Measurements from ENCODE around the gene DLG2.
"Not testable (repeated sequence)": the region's sequence is repeated elsewhere in the genome, so short reads cannot be mapped to it uniquely, and the experiment has no call there.

Gene DLG2

DNA sequence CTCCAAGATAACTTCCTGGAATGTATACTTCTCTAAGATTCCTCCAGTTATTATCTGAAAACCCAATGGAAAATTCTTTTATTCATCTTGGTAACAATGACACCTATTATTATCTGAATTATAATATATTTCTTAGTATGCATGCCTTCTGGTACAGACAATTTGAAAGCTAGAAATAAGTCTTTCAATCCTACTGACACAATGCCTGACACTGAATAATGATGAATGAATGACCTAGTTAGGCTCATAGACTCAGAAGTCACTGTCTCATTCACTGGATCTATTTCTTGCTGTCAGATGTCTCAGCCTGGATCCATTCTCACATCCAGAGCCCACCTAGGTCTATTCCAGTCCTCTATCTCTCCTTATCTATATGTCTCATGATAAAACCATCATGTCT, 1214.3 kb downstream of the DLG2 start:
- no peak for DNase-seq

DNA sequence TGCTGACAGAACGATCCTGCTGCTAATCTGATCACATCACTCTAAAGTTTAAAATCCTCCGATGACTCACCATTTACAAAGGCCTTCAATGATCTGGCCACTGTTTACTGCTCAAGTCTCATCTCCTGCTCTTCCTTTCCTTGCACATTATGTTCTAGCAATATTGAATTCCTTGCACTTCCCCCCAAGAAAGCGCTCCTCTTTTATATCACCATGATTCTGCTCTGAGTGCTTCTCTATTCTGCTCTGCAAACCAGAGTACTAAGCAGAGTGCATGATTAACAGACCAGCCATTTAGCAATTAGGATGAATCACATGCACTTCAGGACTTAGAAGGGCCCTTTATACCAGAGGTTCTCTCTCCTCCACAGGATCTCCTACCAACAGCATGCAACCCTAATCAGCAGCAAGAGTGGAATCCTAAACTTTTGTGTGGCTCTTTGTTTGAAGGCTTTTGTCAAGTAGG, 1218.2 kb downstream of the DLG2 start:
- DNase-seq: no peak

DNA sequence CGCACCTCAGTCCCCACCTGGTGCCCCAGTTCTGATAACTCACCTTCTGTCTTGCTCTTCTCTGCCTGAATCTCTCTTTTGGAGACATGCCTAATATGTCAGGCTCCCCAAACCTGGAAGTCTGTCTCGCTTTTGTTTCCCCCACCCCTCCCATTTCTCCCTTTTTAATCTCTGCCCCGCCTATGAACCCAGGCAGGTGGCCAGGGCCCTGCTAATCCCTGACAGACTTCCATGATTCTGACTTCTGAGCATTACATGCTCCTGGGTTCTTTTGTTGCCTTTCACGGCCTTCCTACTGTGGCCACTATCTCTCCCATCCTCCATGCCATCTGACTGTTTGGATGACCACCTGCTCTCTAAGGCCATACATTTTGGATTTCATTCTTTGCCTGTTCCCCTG, 1220.1 kb downstream of the DLG2 start:
- DNase-seq: no peak

DNA sequence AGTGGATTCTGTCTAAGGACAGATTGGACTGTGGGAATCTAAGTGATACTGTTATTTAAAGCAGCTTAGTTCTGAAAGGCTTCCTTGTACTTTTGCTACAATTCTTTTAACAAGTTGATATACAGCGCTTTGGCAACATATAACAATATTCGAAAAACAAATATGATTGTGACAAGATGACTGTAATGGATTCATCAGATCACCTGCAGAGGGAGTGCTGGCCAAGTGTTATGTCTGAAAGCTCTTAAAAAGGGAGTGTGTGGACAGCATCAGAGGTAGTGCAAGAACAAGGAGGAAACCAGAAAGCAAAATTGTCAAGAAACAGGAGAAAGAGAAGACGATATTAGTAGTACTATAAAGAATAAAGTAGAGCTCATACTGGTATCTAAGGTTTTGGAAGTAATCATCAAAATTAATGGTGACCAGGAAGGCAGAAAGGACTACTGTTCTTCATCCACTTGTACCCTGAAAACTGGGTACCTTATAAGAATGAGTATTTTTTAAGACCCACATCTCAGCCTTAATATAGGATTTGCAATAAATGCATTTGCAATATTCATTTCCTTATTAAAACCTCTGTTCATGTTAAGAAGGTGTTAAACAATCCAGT, 1229.0 kb downstream of the DLG2 start:
- no peak for DNase-seq

DNA sequence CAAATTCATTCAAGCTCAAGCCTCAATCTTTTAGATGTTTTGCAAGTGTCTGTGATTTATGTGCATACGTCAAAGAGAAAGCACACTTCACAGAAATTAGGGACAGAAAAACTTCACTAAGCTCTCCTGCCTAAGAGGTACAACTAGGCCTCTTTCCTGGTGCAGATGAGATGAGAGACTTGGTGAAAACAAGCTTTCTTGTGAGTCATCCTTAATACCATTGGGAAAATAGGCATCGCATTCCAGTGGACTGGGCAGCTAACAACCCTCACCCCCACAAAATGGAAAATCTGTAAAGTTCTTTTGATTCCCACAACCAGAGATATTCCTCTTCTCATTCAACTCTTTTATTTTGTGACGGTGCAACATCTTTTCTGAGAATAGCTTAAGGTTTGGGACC, 1230.6 kb downstream of the DLG2 start:
- no peak for DNase-seq

DNA sequence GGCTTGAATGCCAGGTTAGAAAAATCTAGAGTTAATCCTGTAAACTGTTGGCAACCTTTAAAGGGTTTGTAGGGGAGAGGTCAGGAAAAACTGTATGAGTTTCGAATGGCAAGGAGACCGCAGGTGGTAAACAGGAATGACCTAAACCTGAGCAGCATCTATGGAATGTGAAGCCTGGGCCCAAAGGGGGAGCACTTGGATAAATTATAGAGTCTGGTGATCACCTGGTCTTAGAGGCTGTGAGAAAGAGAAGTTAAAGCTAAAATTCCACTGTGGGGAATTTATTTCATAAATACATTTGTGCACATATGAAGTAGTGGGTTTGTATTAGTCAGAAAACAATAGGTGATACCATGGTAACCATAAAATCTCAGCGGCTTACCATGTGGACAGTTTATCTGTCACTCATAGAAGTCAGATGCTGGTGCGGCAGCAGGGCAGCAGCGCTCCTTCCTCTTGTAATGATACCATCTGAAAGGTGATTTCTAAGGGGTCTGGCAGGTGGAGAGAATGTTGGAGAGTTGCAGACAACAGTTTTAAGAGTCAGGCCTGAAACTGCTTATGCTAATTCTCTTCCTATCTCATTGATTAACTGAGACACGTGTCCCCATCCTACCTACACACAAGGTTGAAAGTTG, 1236.6 kb downstream of the DLG2 start:
- no peak for DNase-seq

DNA sequence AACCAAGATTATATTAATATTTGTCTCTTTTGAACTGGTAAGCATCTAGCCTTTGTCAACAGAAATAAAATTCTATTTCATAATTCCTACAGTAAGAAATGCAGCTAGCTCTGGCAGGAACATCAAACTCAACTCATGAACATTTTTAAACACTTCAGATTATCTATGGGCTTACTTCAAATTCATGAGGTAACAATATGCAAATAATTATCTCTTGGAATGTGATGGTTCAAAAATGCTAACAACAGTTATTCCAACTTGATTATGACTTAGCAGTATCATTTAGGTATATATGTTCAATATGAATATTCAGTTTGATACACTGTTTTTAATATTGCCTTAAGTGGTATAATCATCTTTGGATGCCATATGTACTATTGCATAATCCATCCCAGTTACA, 1237.4 kb downstream of the DLG2 start:
- no peak for DNase-seq

DNA sequence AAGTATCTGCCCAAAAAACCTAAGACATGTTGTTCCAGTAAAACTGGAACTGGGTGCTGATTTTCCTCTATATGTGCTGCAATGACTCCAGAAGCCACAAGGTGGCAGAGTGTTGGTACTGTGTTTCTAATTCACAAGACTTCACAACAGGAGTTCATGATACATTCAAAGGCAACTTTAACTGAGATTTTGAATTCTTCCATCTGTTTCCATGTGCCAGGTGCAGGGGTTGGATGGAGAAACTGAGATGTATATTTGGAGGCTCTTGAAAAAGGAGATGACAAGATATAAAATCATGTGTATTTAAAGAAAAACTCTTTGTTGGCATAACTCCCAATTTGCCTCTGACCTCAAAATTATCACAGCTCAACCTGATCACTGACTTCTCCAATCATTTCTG, 1242.4 kb downstream of the DLG2 start:
- no peak for DNase-seq

DNA sequence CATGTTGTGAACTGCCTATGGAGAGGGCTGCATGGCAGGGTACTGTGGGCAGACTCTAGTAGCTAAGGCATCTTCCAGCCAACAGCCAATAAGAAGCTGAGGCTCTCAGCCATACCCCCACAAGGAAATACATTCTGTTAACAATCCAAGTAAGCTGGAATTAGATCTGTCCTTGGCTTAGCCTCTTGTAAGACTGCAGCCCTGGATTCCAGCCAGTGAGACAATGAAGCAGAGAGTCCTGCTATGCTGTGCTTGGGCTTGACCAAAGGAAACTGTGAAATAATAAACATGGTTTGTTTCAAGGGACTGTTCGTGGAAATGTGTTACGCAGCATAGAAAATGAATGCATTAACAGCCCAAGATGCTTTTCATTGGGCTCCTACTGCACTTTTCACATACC, 1243.6 kb downstream of the DLG2 start:
- DNase-seq: no peak

DNA sequence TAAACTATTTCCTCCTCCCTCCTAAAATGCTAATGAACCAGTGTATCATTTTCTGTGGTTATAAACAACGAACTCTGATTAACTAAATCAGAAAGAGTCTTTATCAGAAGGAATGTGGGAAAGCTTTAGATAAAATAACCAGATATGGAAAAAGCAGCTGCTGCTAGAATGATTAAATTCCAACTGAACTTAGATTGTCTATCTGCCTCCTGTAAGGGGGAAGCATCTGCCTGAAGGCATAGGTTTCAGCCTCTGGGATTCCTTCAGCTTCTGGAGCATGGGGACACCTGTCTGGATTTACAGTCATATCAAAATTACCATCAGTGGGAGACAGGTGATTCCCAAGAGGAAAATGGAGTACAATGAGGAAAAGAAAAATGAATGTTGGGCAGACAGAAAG, 1245.5 kb downstream of the DLG2 start:
- no peak for DNase-seq

DNA sequence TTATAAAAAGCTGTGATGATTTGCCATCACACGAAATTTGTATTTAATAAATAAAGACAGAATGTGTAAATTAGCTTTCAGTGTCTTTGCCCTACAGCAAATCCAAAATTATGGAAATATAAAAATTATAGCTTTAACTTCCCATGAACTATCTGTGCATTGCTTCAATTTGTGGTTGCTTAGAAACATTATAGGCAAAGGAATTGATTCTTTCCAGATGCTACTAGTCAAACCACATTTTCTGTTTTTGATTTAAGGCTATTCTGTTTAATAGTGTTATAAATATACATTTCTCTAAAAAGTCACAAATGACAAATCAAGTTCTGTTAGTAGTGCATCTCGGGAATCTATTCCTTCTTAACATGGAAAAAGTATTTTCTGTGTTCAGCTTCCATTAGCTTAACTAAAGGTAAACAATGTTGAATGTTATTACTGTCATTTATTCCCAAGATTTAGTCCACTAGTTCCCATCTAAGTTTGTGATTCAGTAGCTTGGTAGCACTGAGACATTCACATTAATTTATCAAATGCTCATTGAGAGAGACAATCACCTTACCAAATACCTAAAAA, 1254.7 kb downstream of the DLG2 start:
- DNase-seq: no peak

DNA sequence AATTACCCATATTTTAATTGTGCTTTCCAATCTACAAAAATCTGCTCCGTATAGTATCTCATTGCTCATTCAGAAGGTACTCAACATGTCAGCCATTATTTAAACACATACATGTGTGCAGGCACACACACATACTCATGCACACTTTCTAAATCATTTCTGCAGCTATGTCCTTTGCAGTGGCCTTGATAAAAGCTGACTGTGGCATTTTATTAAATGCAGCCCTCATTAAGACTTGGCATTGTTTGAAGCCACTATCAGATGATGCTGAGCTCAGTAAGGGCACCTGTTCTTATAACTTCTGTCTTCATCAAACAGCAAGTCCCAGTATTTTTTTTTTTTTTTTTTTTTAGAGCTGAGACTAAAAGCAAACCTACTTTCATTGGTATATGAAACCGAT, 1269.1 kb downstream of the DLG2 start:
- DNase-seq: no peak

DNA sequence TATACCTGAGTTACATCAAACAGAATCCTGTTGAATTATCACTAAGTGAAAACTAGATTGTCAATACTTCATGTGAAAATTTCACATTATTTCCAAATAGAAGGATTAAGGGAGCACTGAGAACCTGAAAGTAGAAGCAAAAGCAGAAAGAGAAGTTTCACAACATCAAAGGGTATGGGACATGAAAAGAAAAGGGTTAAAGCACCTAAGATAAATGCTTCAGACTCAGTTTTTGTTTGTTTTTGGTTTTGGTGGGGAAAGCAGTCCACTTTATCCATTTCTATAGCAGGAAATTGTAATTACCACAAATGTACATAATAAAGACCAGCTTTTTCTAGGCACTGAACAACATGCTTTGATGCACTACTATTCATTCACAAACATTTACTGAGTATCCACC, 1271.2 kb downstream of the DLG2 start:
- DNase-seq: no peak

DNA sequence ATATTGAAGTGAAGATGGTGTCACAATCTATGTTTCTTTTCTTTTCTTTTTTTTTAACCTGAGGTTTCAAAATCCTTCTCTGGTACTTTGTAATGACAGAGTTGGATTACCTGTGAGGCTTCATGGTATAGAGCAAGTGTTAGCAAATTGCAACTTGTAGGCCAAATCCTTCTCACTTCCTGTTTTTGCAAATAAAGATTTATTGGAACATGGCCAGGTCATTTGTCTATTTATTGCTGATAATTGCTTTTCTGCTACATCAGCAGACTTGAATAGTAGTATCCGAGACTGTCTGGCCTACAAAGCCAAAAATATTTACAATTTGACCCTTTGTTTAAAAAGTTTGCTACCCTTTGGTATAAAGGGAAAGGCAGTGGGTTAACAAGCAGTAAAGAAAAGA, 1281.5 kb downstream of the DLG2 start:
- DNase-seq: no peak

DNA sequence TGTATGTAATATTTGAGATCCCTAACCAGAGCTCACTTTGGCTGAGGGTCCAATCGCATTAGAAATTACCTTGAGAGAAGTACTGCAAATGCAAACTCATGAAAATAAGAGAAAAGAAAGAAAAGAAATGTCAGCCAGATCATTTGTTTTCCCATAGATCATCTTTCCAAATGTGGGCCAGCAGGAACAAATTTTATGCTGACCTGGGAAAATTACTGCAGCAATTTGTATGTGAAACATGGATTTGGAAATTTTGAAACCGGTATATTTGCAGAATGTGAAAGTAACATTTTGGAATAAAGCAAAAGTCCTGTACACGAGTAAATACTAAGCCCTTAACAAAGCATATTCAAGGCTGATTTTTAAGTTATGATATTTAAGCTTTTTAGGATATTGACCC, 1282.1 kb downstream of the DLG2 start:
- no peak for DNase-seq

DNA sequence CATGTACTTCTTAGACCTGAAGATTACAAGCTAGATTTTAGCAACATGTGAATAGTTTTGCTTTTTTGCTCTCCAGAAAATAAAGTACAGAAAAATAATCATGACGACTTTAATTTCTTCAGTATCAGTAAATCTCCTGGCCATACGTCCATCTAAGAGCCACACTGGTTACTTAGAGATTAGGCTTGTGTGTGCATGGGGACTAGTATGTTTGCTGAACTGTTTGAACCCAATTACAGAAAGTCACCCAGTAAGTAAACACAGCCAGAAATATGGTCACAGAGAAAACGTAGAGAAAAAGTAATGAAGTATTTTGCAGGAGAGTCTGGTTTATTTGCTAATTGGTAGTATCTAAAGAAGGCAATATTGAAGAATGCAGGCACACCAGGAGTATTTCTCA, 1287.3 kb downstream of the DLG2 start:
- DNase-seq: no peak

DNA sequence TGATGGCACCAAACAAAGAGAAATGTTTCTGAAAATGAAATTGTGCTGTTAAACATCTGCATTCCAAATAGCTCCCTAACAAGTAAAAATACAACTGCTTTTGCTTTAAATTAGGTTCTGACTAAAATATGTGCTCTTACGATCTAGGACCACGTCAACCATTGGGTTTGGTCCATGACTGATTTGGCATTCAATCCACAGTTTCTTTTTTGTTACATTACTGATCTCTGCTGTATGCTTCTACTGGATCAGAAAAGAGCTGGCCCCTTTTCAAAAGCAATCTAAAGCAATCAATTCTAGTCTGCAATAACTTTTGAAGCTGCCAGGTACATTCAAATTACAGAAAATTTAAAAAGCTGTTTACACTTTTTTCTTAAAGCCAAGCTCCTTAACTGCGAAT, 1293.9 kb downstream of the DLG2 start:
- DNase-seq: no peak

DNA sequence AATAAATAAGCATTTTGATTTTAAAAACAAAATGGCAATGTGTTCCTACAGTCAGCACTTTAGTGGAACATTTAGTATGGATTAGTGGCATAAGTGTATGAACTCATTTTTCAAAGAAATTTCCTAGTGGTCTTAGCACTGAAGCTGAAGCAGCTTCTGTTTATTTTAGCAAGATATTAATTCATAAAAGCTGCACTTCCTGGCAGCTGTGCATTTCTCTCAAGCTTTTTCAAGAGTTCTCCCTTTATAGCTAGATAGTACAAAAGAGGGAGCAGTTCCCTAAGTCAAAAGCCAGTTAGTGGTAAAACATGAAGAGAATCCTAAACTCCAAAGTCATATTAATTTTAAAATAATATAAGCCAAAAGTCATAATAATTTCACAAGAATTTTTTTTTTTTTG, 1304.9 kb downstream of the DLG2 start:
- no peak for DNase-seq

DNA sequence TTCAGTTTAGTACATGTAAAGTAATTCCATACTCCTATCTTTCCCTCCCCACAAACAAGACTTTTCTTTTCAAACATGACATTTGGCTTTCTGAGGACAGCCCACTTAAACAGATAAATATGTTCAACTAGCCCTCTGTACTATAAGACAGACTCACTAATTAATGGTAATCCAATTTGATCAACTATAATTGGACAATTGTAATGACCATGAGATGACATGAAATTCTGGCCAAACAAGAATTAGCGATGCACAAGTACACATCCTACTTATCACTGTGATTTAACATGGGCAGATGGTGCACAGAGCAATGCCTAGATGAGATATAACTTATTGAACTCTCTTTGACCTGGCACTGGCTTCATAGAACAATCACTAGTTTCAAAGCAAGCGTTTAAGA, 1307.3 kb downstream of the DLG2 start:
- no peak for DNase-seq

DNA sequence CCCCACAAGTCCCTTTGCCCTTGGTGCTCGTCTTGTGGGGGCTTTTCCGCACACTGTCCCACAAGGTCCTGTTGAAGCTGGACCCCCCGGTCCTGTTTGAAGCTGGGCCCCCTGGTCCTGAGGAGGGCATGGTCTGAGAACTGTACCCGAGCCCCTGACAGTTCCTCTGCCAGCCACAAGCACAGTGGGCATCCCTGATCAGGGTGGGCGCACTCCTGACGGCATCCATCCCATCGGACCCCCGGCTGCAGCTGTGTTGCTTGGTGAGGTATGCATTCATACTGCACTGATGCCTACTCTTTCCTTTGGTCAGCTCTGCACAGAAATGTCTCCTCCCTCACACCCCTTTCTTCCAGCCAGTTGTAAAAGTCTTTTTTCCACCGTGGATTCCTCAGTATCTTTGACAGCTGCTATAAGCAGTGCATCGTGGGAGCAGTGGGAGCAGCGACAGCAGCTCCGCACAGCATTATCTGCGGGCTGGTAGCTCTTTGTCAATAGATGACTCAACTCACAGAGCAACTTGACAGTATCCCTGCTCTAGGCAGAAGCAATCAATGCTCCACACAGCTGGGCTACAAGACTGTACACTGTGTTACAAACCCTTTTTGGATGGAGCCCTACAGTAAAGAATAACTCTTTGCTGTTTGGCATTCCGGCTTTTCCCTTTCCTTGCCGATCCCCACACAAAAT, 1310.1 kb downstream of the DLG2 start:
- no peak for DNase-seq

DNA sequence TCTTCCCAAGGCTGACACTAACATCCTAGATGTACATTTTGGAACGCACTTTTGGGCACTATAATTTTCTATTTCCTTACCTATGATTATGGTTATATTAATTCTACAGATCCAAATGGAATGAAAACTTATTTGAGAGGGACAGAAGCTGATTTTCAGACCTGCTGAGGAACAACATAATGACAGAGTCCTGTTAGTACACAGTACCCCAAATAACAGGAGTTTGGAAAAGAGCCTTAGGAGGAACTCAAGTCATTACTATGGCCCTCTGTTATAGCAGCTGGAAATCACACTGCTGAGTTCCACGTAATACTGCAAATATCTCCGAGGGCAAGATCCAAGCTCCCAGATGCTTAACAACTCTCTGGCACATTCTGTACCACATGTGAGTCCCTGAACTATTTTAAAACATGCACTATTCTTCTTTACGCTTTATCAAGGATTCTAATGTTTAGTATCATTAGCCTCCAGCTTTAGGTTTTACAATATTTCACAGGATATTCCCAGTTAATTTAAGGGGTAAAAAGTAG, 1313.2 kb downstream of the DLG2 start:
- no peak for DNase-seq

DNA sequence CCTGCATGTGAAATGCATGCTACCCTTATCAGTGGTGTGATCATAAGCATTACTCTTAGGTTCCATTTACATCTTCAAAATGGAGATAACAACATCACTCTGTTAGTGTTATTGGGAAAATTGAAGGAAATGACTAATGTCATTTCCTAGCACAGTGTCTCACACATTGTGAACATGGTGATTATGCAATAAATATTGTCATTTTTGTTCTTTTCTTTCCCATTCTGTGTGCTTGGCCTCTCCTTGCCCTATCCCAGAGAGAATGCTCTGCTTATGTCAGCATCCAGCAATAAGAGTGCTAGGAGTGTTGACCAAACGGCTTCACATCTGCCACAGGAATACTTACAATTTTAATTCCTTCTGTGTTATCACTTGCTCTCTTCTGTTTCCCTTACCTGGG, 1316.9 kb downstream of the DLG2 start:
- no peak for DNase-seq

DNA sequence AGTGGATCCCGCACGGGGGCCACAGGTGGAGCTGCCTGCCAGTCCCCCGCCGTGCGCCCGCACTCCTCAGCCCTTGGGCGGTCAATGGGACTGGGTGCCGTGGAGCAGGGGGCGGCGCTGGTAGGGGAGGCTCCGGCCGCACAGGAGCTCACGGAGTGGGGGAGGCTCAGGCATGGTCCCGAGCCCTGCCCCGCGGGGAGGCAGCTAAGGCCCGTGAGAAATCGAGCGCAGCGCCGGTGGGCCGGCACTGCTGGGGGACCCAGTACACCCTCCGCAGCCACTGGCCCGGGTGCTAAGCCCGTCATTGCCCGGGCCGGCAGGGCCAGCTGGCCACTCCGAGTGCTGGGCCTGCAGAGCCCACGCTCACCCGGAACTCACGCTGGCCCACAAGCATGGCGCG, 1318.7 kb downstream of the DLG2 start:
- not testable (repeated sequence) for DNase-seq

DNA sequence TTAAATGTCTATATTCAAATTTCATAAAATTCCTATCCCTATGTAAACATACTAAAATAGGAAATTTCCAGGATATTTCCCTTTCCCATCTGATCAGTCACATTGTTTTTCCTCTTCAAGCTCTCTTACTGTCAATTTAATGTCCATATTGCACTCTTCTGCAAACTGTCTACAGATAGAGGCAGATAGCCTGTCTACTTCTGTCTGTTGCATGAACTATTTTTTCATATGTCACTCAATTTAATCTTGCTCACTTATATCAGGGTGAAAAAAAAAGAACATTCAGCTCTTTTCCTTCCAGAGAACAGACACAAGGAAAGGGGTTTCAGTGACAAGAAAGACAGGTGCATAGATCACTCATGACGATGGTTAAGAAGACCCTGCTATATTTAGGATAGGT, 1327.1 kb downstream of the DLG2 start:
- no peak for DNase-seq

Data from effector CD4-positive, alpha-beta T cell (primary cell).